ENCODE measurements around the gene ASPHD1.
"Not testable (repeated sequence)": the region's sequence is repeated elsewhere in the genome, so short reads cannot be mapped to it uniquely, and the experiment has no call there.

Gene ASPHD1

GRCh38 chr16:29877266-29877961, 22.9 kb upstream of the ASPHD1 start:
- peak; percentile 33 for DNase-seq

- no peak for DNase-seq
Observed at GRCh38 chr16:29878172-29878571, 22.1 kb upstream of the ASPHD1 start.

GRCh38 chr16:29881050-29881449, 19.2 kb upstream of the ASPHD1 start:
- DNase-seq, result no peak

- DNase-seq, result no peak
Observed at GRCh38 chr16:29883987-29884386, 16.3 kb upstream of the ASPHD1 start.

GRCh38 chr16:29889372-29889771, 10.9 kb upstream of the ASPHD1 start:
- DNase-seq, result not testable (repeated sequence)

- no peak for DNase-seq
Observed at GRCh38 chr16:29891525-29892457, 8.5 kb upstream of the ASPHD1 start.

GRCh38 chr16:29892458-29892813, 7.9 kb upstream of the ASPHD1 start:
- DNase-seq, result no peak

- no peak for DNase-seq
Observed at GRCh38 chr16:29893553-29893952, 6.7 kb upstream of the ASPHD1 start.

- no peak for DNase-seq
Observed at GRCh38 chr16:29894352-29894751, 5.9 kb upstream of the ASPHD1 start.

- DNase-seq, result no peak
Observed at GRCh38 chr16:29896841-29897240, 3.4 kb upstream of the ASPHD1 start.

GRCh38 chr16:29897333-29897732, 3.0 kb upstream of the ASPHD1 start:
- no peak for DNase-seq

GRCh38 chr16:29898135-29898803, 2.0 kb upstream of the ASPHD1 start:
- no peak for DNase-seq

GRCh38 chr16:29898804-29899515, 1.3 kb upstream of the ASPHD1 start:
- DNase-seq, result no peak

GRCh38 chr16:29899516-29900101, 679 bp upstream of the ASPHD1 start, which contains the start of gene SEZ6L2:
Gene SEZ6L2 (minus strand): TSS chr16:29899550. CDS start chr16:29899019, 531 bp downstream.
- no peak for DNase-seq

- no peak for DNase-seq
Observed at GRCh38 chr16:29900888-29901606, 759 bp downstream of the ASPHD1 start.

GRCh38 chr16:29901607-29901945, 1.3 kb downstream of the ASPHD1 start:
- no peak for DNase-seq

GRCh38 chr16:29903590-29903989, 3.3 kb downstream of the ASPHD1 start:
- DNase-seq, result no peak

- DNase-seq, result no peak
Observed at GRCh38 chr16:29904947-29905346, 4.7 kb downstream of the ASPHD1 start.

- DNase-seq, result no peak
Observed at GRCh38 chr16:29905668-29906067, 5.4 kb downstream of the ASPHD1 start.

GRCh38 chr16:29906520-29907244, 6.4 kb downstream of the ASPHD1 start:
- DNase-seq, result no peak

- no peak for DNase-seq
Observed at GRCh38 chr16:29907973-29908372, 7.7 kb downstream of the ASPHD1 start.

Data from central memory CD4-positive, alpha-beta T cell (primary cell).